DND-41 (cell line): Measurements from ENCODE around the gene CBY1.

Experiments
- EZH2 ChIP-seq: IDR thresholded peaks from 3 replicates; pipeline ENCODE4 v1.6.1; 2012; ENCODE audit warnings: borderline replicate concordance, low read depth, mild to moderate bottlenecking, moderate library complexity, low read length, inconsistent platforms; ENCODE audit not compliant: severe bottlenecking
- TF ChIP-seq, protein P1 (sequence below): IDR thresholded peaks from 2 replicates; pipeline ENCODE4 v1.5.1; 2012; ENCODE audit warnings: borderline replicate concordance, low read length, moderate library complexity, mild to moderate bottlenecking; ENCODE audit not compliant: poor library complexity, severe bottlenecking; ENCODE audit errors: extremely low read depth

DNA sequence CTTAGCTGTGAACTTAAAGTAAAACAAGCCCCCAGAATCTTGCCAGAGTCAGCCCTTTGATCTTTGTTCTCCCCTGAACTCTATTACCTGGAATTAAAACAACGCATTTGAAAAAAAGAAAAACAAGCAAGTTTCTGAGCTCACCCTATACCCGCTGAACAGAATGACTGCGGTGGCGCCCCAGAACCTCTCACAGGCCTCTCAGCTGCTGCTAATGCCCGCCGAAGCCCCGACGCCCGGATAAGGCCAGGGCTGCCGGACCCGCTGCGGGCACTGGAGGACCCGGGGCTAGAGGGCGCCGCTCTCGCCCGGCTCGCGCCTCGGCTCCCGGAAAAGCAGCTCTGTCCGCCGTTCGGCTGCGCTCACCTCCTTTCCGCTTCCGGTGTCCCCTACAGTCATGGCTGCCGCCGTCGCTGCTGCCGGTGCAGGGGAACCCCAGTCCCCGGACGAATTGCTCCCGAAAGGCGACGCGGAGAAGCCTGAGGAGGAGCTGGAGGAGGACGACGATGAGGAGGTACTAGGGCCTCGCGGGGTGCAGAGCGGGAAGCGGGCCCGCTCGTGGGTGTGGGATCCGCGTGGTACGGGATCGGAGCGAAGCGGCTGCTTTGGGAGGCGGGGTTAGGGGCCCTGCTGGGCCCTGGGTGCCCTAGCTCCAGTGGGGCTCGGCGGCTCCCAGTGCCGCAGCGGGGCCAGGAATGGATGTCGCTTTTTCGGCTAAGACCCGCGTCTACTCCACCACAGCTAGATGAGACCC is 25.3 kb downstream of the CBY1 start, which contains the start of gene TOMM22:
- TF ChIP-seq, protein P1, sequence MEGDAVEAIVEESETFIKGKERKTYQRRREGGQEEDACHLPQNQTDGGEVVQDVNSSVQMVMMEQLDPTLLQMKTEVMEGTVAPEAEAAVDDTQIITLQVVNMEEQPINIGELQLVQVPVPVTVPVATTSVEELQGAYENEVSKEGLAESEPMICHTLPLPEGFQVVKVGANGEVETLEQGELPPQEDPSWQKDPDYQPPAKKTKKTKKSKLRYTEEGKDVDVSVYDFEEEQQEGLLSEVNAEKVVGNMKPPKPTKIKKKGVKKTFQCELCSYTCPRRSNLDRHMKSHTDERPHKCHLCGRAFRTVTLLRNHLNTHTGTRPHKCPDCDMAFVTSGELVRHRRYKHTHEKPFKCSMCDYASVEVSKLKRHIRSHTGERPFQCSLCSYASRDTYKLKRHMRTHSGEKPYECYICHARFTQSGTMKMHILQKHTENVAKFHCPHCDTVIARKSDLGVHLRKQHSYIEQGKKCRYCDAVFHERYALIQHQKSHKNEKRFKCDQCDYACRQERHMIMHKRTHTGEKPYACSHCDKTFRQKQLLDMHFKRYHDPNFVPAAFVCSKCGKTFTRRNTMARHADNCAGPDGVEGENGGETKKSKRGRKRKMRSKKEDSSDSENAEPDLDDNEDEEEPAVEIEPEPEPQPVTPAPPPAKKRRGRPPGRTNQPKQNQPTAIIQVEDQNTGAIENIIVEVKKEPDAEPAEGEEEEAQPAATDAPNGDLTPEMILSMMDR = peak; percentile 85
- no peak for TF ChIP-seq EZH2
